ENCODE results near the gene COIL. TPM values are rescaled to one million over a fixed set of nuclear protein-coding genes. Genes with fewer than 3 reads are reported as not detected.
"Not testable (repeated sequence)": the region's sequence is repeated elsewhere in the genome, so short reads cannot be mapped to it uniquely, and the experiment has no call there.

The COIL gene
- total RNA-seq, 2 experiments from 2014 or later: 19.4 to 20.3 TPM

- peaks cover 18% of the 10 kb centered on the region for H3K36me3 ChIP-seq (ENCODE audit: insufficient read depth, low read length)
- H3K27ac ChIP-seq (ENCODE audit: low read depth in 1 of 2, low read length in 2 of 2): no peak overlapping the region
- no peaks in the 10 kb centered on the region for H3K4me1 Mint-ChIP-seq (ENCODE audit: low read depth)
- no peak overlapping the region for H3K4me3 Mint-ChIP-seq
- ChIA-PET POLR2A (interaction anchor here (1.1 kb wide), 1 partner anchor 24 kb away, joined by 3 read pairs; no protein-coding TSS in a partner anchor), CTCF (no interaction called here)
- peaks cover 48% of the 10 kb centered on the region for H3K36me3 Mint-ChIP-seq (ENCODE audit: low read depth)
- intact Hi-C loops (cut with DNase I, micrococcal nuclease): no loop called here
- H3K9me3 ChIP-seq (ENCODE audit: control insufficient read depth in 1 of 2, insufficient read depth in 1 of 2, low read length in 2 of 2): no peaks in the 10 kb centered on the region
- no peak overlapping the region for H3K27ac Mint-ChIP-seq
- H3K27me3 Mint-ChIP-seq: no peaks in the 10 kb centered on the region
- no peaks in the 10 kb centered on the region for H3K4me1 ChIP-seq (ENCODE audit: insufficient read depth, low read length)
- no peak overlapping the region for H3K4me3 ChIP-seq (ENCODE audit: low read length)
- ATAC-seq (ENCODE audit: poor library complexity) (no peak), DNase-seq (no peak)
- H3K27me3 ChIP-seq (ENCODE audit: control insufficient read depth in 1 of 2, insufficient read depth in 2 of 2, low read length in 2 of 2): no peaks in the 10 kb centered on the region
- H3K9me3 Mint-ChIP-seq: no peaks in the 10 kb centered on the region
- TF ChIP-seq CTCF (IDR thresholded peaks at IDR 0.05): no peak
Measured at GRCh38 chr17:56985371-56986162, 24.7 kb upstream of the COIL start.

GRCh38 chr17:56983366-56983765, 22.5 kb upstream of the COIL start:
- Mint-ChIP-seq H3K4me3 (no peak overlapping the region), H3K9me3 (no peaks in the 10 kb centered on the region), H3K27ac (no peak overlapping the region), H3K4me1 (ENCODE audit: low read depth) (peaks cover 7% of the 10 kb centered on the region), H3K36me3 (ENCODE audit: low read depth) (peaks cover 35% of the 10 kb centered on the region), H3K27me3 (no peaks in the 10 kb centered on the region)
- Histone ChIP-seq H3K9me3 (ENCODE audit: control insufficient read depth in 1 of 2, insufficient read depth in 1 of 2, low read length in 2 of 2) (no peaks in the 10 kb centered on the region), H3K4me3 (ENCODE audit: low read length) (no peak overlapping the region), H3K36me3 (ENCODE audit: insufficient read depth, low read length) (peaks cover 17% of the 10 kb centered on the region), H3K4me1 (ENCODE audit: insufficient read depth, low read length) (peaks cover 8% of the 10 kb centered on the region), H3K27ac (ENCODE audit: low read depth in 1 of 2, low read length in 2 of 2) (no peak overlapping the region), H3K27me3 (ENCODE audit: control insufficient read depth in 1 of 2, insufficient read depth in 2 of 2, low read length in 2 of 2) (no peaks in the 10 kb centered on the region)
- DNase-seq: peak in 1 of 14 experiments; percentile 11
- intact Hi-C loops (cut with DNase I, micrococcal nuclease): no loop called here
- POLR2A ChIA-PET: no interaction called here
- CTCF ChIA-PET: no interaction called here
- ATAC-seq (ENCODE audit: poor library complexity): no peak
- TF ChIP-seq CTCF (IDR thresholded peaks at IDR 0.05): no peak

- CTCF ChIA-PET: no interaction called here
- POLR2A ChIA-PET: no interaction called here
- no peak overlapping the region for H3K4me3 ChIP-seq (ENCODE audit: low read length)
- Mint-ChIP-seq H3K4me3 (no peak overlapping the region), H3K9me3 (no peaks in the 10 kb centered on the region), H3K4me1 (ENCODE audit: low read depth) (peaks cover 13% of the 10 kb centered on the region), H3K27ac (no peak overlapping the region), H3K36me3 (ENCODE audit: low read depth) (peaks cover 25% of the 10 kb centered on the region), H3K27me3 (no peaks in the 10 kb centered on the region)
- ATAC-seq (ENCODE audit: poor library complexity): no peak
- H3K27me3 ChIP-seq (ENCODE audit: control insufficient read depth in 1 of 2, insufficient read depth in 2 of 2, low read length in 2 of 2): no peaks in the 10 kb centered on the region
- no peak overlapping the region for H3K27ac ChIP-seq (ENCODE audit: low read depth in 1 of 2, low read length in 2 of 2)
- intact Hi-C loops (cut with DNase I, micrococcal nuclease): no loop called here
- DNase-seq: no peak
- peaks cover 11% of the 10 kb centered on the region for H3K36me3 ChIP-seq (ENCODE audit: insufficient read depth, low read length)
- H3K4me1 ChIP-seq (ENCODE audit: insufficient read depth, low read length): peaks cover 13% of the 10 kb centered on the region
- TF ChIP-seq CTCF (IDR thresholded peaks at IDR 0.05): no peak
- H3K9me3 ChIP-seq (ENCODE audit: control insufficient read depth in 1 of 2, insufficient read depth in 1 of 2, low read length in 2 of 2): no peaks in the 10 kb centered on the region
Measured at GRCh38 chr17:56982312-56982711, 21.5 kb upstream of the COIL start.

- H3K27ac Mint-ChIP-seq; H3K9me3 Mint-ChIP-seq; H3K9me3 ChIP-seq (ENCODE audit: control insufficient read depth in 1 of 2, insufficient read depth in 1 of 2, low read length in 2 of 2); H3K27ac ChIP-seq (ENCODE audit: low read depth in 1 of 2, low read length in 2 of 2); H3K4me3 Mint-ChIP-seq; ATAC-seq (ENCODE audit: poor library complexity); H3K27me3 ChIP-seq (ENCODE audit: control insufficient read depth in 1 of 2, insufficient read depth in 2 of 2, low read length in 2 of 2); intact Hi-C loops (cut with DNase I, micrococcal nuclease); H3K4me3 ChIP-seq (ENCODE audit: low read length); POLR2A ChIA-PET; CTCF ChIA-PET; DNase-seq; H3K36me3 ChIP-seq (ENCODE audit: insufficient read depth, low read length); H3K27me3 Mint-ChIP-seq: not testable (repeated sequence)
- H3K4me1 ChIP-seq (ENCODE audit: insufficient read depth, low read length): peaks cover 17% of the 10 kb centered on the region
- Mint-ChIP-seq H3K36me3 (ENCODE audit: low read depth) (peaks cover 15% of the 10 kb centered on the region), H3K4me1 (ENCODE audit: low read depth) (peaks cover 13% of the 10 kb centered on the region)
Measured at GRCh38 chr17:56980526-56980925, 19.7 kb upstream of the COIL start.

Data from CD4-positive, alpha-beta T cell (primary cell).